ENCODE results near the gene ELOB.

Gene ELOB

GRCh38 chr16:2811703-2812471, 34.8 kb upstream of the ELOB start (continued):
- no peak for TF ChIP-seq PATZ1 (tag by site-specific recombination; IDR thresholded peaks at IDR 0.05)
- TF ChIP-seq MZF1 (tag by site-specific recombination; IDR thresholded peaks at IDR 0.05; ENCODE audit: borderline replicate concordance): no peak
- TF ChIP-seq PBX3 (CRISPR knock-in tag; IDR thresholded peaks at IDR 0.05): no peak
- peak; percentile 85 for TF ChIP-seq GLIS1 (tag by site-specific recombination; IDR thresholded peaks at IDR 0.05)

GRCh38 chr16:2810651-2811050, 33.6 kb upstream of the ELOB start:
- H3K9me3 ChIP-seq (ENCODE audit: control insufficient read depth, insufficient read depth, low read depth, low read length): no peaks in the 10 kb centered on the region
- H3K36me3 ChIP-seq (ENCODE audit: control insufficient read depth in 2 of 2, insufficient read depth in 1 of 2, low read length in 2 of 2): no peaks in the 10 kb centered on the region
- H3K4me3 ChIP-seq (ENCODE audit: low read depth, low read length): no peak overlapping the region
- CTCF ChIA-PET: interaction anchor here (0.8 kb wide), 1 partner anchor 57 kb away, joined by 3 read pairs; no protein-coding TSS in a partner anchor
- no peaks in the 10 kb centered on the region for H3K4me1 ChIP-seq (ENCODE audit: control insufficient read depth, insufficient read depth, low read length)
- POLR2A ChIA-PET: no interaction called here
- H3K27ac ChIP-seq (ENCODE audit: extremely low read depth, low read depth, low read length): no peak overlapping the region
- no peak for TF ChIP-seq ZNF140 (tag by site-specific recombination; IDR thresholded peaks at IDR 0.05)
- TF ChIP-seq ZNF670 (tag by site-specific recombination; IDR thresholded peaks at IDR 0.05; ENCODE audit: low read depth): no peak
- no peak for TF ChIP-seq ZBTB7A (tag by site-specific recombination; IDR thresholded peaks at IDR 0.05; ENCODE audit: low read depth)
- TF ChIP-seq, protein P1, sequence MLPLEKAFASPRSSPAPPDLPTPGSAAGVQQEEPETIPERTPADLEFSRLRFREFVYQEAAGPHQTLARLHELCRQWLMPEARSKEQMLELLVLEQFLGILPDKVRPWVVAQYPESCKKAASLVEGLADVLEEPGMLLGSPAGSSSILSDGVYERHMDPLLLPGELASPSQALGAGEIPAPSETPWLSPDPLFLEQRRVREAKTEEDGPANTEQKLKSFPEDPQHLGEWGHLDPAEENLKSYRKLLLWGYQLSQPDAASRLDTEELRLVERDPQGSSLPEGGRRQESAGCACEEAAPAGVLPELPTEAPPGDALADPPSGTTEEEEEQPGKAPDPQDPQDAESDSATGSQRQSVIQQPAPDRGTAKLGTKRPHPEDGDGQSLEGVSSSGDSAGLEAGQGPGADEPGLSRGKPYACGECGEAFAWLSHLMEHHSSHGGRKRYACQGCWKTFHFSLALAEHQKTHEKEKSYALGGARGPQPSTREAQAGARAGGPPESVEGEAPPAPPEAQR (tag by site-specific recombination; IDR thresholded peaks at IDR 0.05): no peak
- TF ChIP-seq ZNF660 (tag by site-specific recombination; IDR thresholded peaks at IDR 0.05): no peak
- TF ChIP-seq ZNF366 (tag by site-specific recombination; conservative IDR thresholded peaks at IDR 0.05): no peak
- TF ChIP-seq ZNF664 (tag by site-specific recombination; IDR thresholded peaks at IDR 0.05): no peak
- no peak for TF ChIP-seq ZNF2 (tag by site-specific recombination; IDR thresholded peaks at IDR 0.05)
- no peak for TF ChIP-seq SCRT2 (tag by site-specific recombination; IDR thresholded peaks at IDR 0.05)
- no peak for TF ChIP-seq BCL11A (tag by site-specific recombination; IDR thresholded peaks at IDR 0.05; ENCODE audit: low read depth)
- no peak for TF ChIP-seq ZNF837 (tag by site-specific recombination; IDR thresholded peaks at IDR 0.05)
- TF ChIP-seq ZNF707 (tag by site-specific recombination; IDR thresholded peaks at IDR 0.05): no peak

- CTCF ChIA-PET: interaction anchor here (0.7 kb wide), 2 partner anchors 14 to 15 kb away, joined by 3 to 4 read pairs; no protein-coding TSS in a partner anchor
- H3K4me1 ChIP-seq (ENCODE audit: control insufficient read depth, insufficient read depth, low read length): no peaks in the 10 kb centered on the region
- no peak overlapping the region for H3K27ac ChIP-seq (ENCODE audit: extremely low read depth, low read depth, low read length)
- no peaks in the 10 kb centered on the region for H3K9me3 ChIP-seq (ENCODE audit: control insufficient read depth, insufficient read depth, low read depth, low read length)
- H3K36me3 ChIP-seq (ENCODE audit: control insufficient read depth in 2 of 2, insufficient read depth in 1 of 2, low read length in 2 of 2): no peaks in the 10 kb centered on the region
- H3K4me3 ChIP-seq (ENCODE audit: low read depth, low read length): no peak overlapping the region
- POLR2A ChIA-PET: no interaction called here
- TF ChIP-seq TRIM28 (IDR thresholded peaks at IDR 0.05; ENCODE audit: borderline replicate concordance, low read length) (peak; percentile 91; the same call in 1 of the 2 replicates), ZNF791 (tag by site-specific recombination; IDR thresholded peaks at IDR 0.05) (peak; percentile 97), ZNF677 (tag by site-specific recombination; IDR thresholded peaks at IDR 0.05) (peak; percentile 80), SETDB1 (IDR thresholded peaks at IDR 0.05; ENCODE audit: insufficient read length, low read length) (peak; percentile 96), ZNF792 (tag by site-specific recombination; IDR thresholded peaks at IDR 0.05) (no peak)
These were observed 32.2 kb upstream of the ELOB start for GRCh38 chr16:2809149-2809760.
